OCI-LY7 (cell line): ENCODE data around the gene UBL3. TPM values are rescaled to one million over a fixed set of nuclear protein-coding genes. Genes with fewer than 3 reads are reported as not detected.

Experiments used
- BruUV-seq: library from RNA; stranded (reverse); fragments of 400-500 nt; replicated peaks from 2 replicates; lab custom pipeline; 2021; lab: Mats Ljungman, UMichigan
- CTCF ChIA-PET: fragments of 300-600 bp; sonication (Branson Sonifier 250); formaldehyde crosslinking; loops from one replicate; lab custom pipeline; 2022; ENCODE audit warnings: antibody characterized with exemption; ENCODE audit not compliant: unreplicated experiment; lab: Charles Lee
- POLR2A ChIA-PET: fragments of 300-600 bp; sonication (Branson Sonifier 250); formaldehyde crosslinking; loops from one replicate; lab custom pipeline; 2022; ENCODE audit warnings: antibody characterized with exemption; lab: Charles Lee
- DNase-seq: peaks from one replicate; pipeline ENCODE4 v3.0.0-alpha.2; 2015; ENCODE audit warnings: low spot score
- H2AFZ ChIP-seq: fragments of 200-600 bp; sonication (generic), shearing (Covaris generic); 2 replicates; pipeline ENCODE4 v1.6.1; 2014; ENCODE audit warnings: mild to moderate bottlenecking, antibody characterized with exemption, low read length, moderate library complexity
- H3K27ac ChIP-seq: fragments of 200-600 bp; sonication (generic); 2 replicates; pipeline ENCODE4 v1.5.1; 2014; ENCODE audit warnings: mixed run types, low read depth, mild to moderate bottlenecking, moderate library complexity, low read length, inconsistent platforms; ENCODE audit not compliant: poor library complexity, severe bottlenecking
- H3K36me3 ChIP-seq: fragments of 200-600 bp; sonication (generic); 2 replicates; pipeline ENCODE4 v1.6.1; 2014; ENCODE audit warnings: mild to moderate bottlenecking, antibody characterized with exemption, low read length, moderate library complexity, mixed read lengths; ENCODE audit not compliant: insufficient read depth
- H3K4me1 ChIP-seq: fragments of 200-600 bp; sonication (generic); 2 replicates; pipeline ENCODE4 v1.5.1; 2014; ENCODE audit warnings: mild to moderate bottlenecking, low read length; ENCODE audit not compliant: insufficient read depth, poor library complexity, severe bottlenecking
- H3K4me2 ChIP-seq: fragments of 200-600 bp; sonication (generic); 2 replicates; pipeline ENCODE4 v1.6.1; 2014; ENCODE audit warnings: mild to moderate bottlenecking, low read length
- H3K4me3 ChIP-seq: fragments of 200-600 bp; sonication (generic); 2 replicates; pipeline ENCODE4 v1.5.1; 2014; ENCODE audit warnings: mild to moderate bottlenecking, low read depth, low read length; ENCODE audit not compliant: poor library complexity, severe bottlenecking
- H3K79me2 ChIP-seq: fragments of 200-600 bp; sonication (generic); 2 replicates; pipeline ENCODE4 v1.6.1; 2016; ENCODE audit warnings: low read depth, mild to moderate bottlenecking, low read length, moderate library complexity, mixed read lengths; ENCODE audit not compliant: insufficient read depth
- H3K9me2 ChIP-seq: fragments of 200-600 bp; sonication (generic); 2 replicates; pipeline ENCODE4 v1.6.1; 2016; ENCODE audit warnings: mild to moderate bottlenecking, low read length, mixed read lengths; ENCODE audit not compliant: insufficient read depth
- H3K9me3 ChIP-seq: fragments of 200-600 bp; sonication (generic); 2 replicates; pipeline ENCODE4 v1.6.1; 2014; ENCODE audit warnings: mild to moderate bottlenecking, mixed run types, low read length, mixed read lengths
- H4K20me1 ChIP-seq: fragments of 200-600 bp; sonication (generic); 2 replicates; pipeline ENCODE4 v1.6.1; 2014; ENCODE audit warnings: mild to moderate bottlenecking, antibody characterized with exemption, low read length, moderate library complexity, mixed read lengths; ENCODE audit not compliant: insufficient read depth
- EZH2phosphoT487 ChIP-seq: fragments of 200-600 bp; sonication (generic); IDR thresholded peaks from 2 replicates; pipeline ENCODE4 v1.6.1; 2018; ENCODE audit warnings: low read depth, borderline replicate concordance, mild to moderate bottlenecking, mixed run types, antibody characterized with exemption, low read length, moderate library complexity, mixed read lengths
- intact Hi-C: fragments of 100-400 bp; cut with micrococcal nuclease; formaldehyde crosslinking; loops from one replicate; pipeline ENCODE4 v1.10.0; 2022; ENCODE audit not compliant: unreplicated experiment
- total RNA-seq, 2 experiments: library from RNA; depleted of rRNA in 1 of 2; stranded (reverse); fragments of >200 nt in 1 of 2; shearing (Covaris generic) in 1 of 2; gene quantifications; 2 replicates each; pipeline ENCODE4 v1.2.3, GENCODE V29; 2014 to 2022
- TF ChIP-seq, protein P1 (sequence below): fragments of 200-600 bp; sonication (generic); conservative IDR thresholded peaks from 2 replicates; pipeline ENCODE4 v1.5.1; 2014; ENCODE audit warnings: mild to moderate bottlenecking, antibody characterized with exemption, low read length, moderate library complexity, mixed read lengths

UBL3 gene
- total RNA-seq, 2 experiments from 2014 or later, result 5.6 to 11.4 TPM

DNA sequence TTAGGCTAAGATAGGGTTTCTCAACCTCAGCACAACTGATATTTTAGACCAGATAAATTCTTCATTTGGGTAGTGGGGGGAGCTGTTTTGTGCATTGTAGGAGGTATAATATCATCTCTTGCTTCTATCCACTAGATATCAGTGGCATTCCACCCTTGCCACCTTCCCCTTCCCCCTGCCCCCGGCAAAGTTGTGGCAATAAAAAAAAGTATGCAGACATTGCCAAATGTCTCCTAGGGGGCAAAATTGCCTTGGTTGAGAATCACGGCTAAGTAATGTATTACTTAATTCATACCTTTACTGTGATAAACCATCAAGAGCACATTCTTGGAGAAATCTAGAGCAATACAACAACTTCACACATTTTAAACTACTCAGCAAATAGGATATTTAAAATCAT is 51.4 kb downstream of the UBL3 start:
- ChIA-PET POLR2A (interaction anchor here (1.4 kb wide), 1 partner anchor 22 kb away, joined by 3 read pairs; no protein-coding TSS in a partner anchor), CTCF (no interaction called here)
- no peak overlapping the region for H3K4me3 ChIP-seq

DNA sequence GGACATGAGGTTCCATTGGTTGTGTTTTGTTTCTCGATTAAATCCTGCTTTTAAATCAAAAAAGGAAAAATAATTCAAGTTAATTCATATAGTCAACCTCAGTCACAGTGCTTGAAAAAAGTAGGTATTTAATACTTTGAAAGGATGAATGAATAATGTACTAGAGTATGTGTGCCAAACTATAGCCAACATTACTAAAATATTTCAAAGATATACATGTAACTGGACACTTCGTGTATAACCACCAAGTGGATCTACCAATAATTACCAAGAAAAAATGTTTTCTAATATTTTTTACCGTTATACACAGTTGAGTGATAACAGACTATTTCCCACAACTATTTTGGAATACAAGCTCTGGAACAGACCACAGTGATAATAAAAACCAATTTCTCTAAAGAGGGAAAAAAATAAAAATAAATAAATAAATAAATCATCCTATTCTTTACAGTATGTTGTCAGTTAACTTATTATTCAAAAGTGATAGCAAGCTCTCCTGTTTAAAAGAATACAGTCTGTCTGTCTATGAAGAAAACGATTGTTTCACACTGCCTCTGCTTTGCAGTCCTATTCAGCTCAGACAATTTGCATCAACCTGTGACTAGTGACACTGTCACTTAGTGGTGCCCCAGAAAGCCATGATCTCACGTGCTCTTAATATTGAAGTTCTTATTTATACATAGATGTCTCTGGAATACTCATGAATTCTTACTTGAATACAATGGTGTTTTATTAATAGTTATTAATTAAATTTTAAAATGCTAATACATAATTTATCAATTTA is 58.2 kb downstream of the UBL3 start:
- H3K27ac ChIP-seq, result no peak overlapping the region
- TF ChIP-seq, protein P1, sequence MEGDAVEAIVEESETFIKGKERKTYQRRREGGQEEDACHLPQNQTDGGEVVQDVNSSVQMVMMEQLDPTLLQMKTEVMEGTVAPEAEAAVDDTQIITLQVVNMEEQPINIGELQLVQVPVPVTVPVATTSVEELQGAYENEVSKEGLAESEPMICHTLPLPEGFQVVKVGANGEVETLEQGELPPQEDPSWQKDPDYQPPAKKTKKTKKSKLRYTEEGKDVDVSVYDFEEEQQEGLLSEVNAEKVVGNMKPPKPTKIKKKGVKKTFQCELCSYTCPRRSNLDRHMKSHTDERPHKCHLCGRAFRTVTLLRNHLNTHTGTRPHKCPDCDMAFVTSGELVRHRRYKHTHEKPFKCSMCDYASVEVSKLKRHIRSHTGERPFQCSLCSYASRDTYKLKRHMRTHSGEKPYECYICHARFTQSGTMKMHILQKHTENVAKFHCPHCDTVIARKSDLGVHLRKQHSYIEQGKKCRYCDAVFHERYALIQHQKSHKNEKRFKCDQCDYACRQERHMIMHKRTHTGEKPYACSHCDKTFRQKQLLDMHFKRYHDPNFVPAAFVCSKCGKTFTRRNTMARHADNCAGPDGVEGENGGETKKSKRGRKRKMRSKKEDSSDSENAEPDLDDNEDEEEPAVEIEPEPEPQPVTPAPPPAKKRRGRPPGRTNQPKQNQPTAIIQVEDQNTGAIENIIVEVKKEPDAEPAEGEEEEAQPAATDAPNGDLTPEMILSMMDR, result no peak
- TF ChIP-seq EZH2phosphoT487, result no peak
- no peaks in the 10 kb centered on the region for H3K36me3 ChIP-seq
- H4K20me1 ChIP-seq, result no peaks in the 10 kb centered on the region
- H2AFZ ChIP-seq, result no peak overlapping the region
- no TSS peak for BruUV-seq
- ChIA-PET POLR2A (interaction anchor here (0.8 to 1.5 kb wide), 3 partner anchors 9 to 10 kb away, joined by 3 to 6 read pairs (median 3); no protein-coding TSS in a partner anchor), CTCF (no interaction called here)
- H3K4me3 ChIP-seq, result no peak overlapping the region
- no peak overlapping the region for H3K4me2 ChIP-seq
- no peaks in the 10 kb centered on the region for H3K79me2 ChIP-seq
- intact Hi-C loops, result no loop called here
- DNase-seq, result no peak
- H3K4me1 ChIP-seq, result no peaks in the 10 kb centered on the region
- no peaks in the 10 kb centered on the region for H3K9me3 ChIP-seq
- H3K9me2 ChIP-seq, result no peaks in the 10 kb centered on the region

More for the DNA sequence above, 51.4 kb downstream of the UBL3 start:
- no peak for TF ChIP-seq EZH2phosphoT487
- TF ChIP-seq, protein P1, result no peak
- BruUV-seq, result no TSS peak
- Histone ChIP-seq H3K36me3 (no peaks in the 10 kb centered on the region), H3K9me2 (no peaks in the 10 kb centered on the region), H3K27ac (no peak overlapping the region), H3K79me2 (no peaks in the 10 kb centered on the region), H2AFZ (no peak overlapping the region), H3K9me3 (no peaks in the 10 kb centered on the region), H3K4me1 (no peaks in the 10 kb centered on the region), H3K4me2 (no peak overlapping the region), H4K20me1 (peaks cover 13% of the 10 kb centered on the region; the same call in 1 of the 2 replicates)
- intact Hi-C loops, result no loop called here
- no peak for DNase-seq

DNA sequence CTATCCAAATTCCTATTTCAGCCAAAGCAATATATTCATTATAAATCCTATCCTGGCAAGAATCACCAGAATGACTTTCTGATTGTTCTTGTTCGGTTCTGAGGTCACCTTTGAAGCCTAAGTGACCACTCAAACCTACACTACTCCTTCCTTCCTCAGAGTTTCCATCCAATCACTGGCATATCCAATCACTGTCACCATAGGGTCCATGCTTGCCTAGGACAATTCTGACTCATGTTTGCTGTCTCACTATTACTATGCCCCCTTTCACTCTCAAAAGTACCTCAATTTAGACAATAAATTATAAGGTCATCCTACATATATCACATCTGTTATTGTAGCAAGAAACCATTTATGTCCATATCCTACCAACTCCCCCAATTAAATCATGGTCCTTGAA is 58.9 kb downstream of the UBL3 start:
- H3K9me3 ChIP-seq, result no peaks in the 10 kb centered on the region
- H4K20me1 ChIP-seq, result no peaks in the 10 kb centered on the region
- H3K4me2 ChIP-seq, result no peak overlapping the region
- ChIA-PET POLR2A (no interaction called here), CTCF (no interaction called here)
- no peaks in the 10 kb centered on the region for H3K36me3 ChIP-seq
- H3K4me1 ChIP-seq, result no peaks in the 10 kb centered on the region
- no TSS peak for BruUV-seq
- H3K4me3 ChIP-seq, result no peak overlapping the region
- TF ChIP-seq, protein P1, result no peak
- no peak for TF ChIP-seq EZH2phosphoT487
- no peak for DNase-seq
- no peaks in the 10 kb centered on the region for H3K79me2 ChIP-seq
- no peak overlapping the region for H2AFZ ChIP-seq
- no peaks in the 10 kb centered on the region for H3K9me2 ChIP-seq
- intact Hi-C loops, result no loop called here
- no peak overlapping the region for H3K27ac ChIP-seq
